Activated CD4-positive, alpha-beta T cell treated with anti-CD3 and anti-CD28 coated beads, Interleukin-2, Interleukin-4, amounts not matched to agents 100 ng/mL and 50 ng/mL, durations not matched to agents 16 hours and 8 hours (primary cell): Measurements from ENCODE around the gene DPT.

Experiments used
- DNase-seq: peaks from one replicate; pipeline ENCODE4 v3.0.0-alpha.2; 2020; ENCODE audit warnings: low spot score

DPT gene

GRCh38 chr1:168700575-168701268 lies 28.3 kb downstream of the DPT start:
- no peak for DNase-seq

GRCh38 chr1:168698453-168698852 lies 30.6 kb downstream of the DPT start:
- DNase-seq: no peak

GRCh38 chr1:168697356-168698126 lies 31.5 kb downstream of the DPT start:
- no peak for DNase-seq

GRCh38 chr1:168696125-168696760 lies 32.8 kb downstream of the DPT start:
- no peak for DNase-seq

- DNase-seq: no peak
Measured at GRCh38 chr1:168693872-168694238, 35.2 kb downstream of the DPT start.

GRCh38 chr1:168693197-168693871 lies 35.7 kb downstream of the DPT start:
- DNase-seq: no peak

- DNase-seq: no peak
Measured at GRCh38 chr1:168692472-168692871, 36.5 kb downstream of the DPT start.

GRCh38 chr1:168691541-168691940 lies 37.5 kb downstream of the DPT start:
- no peak for DNase-seq

DNA sequence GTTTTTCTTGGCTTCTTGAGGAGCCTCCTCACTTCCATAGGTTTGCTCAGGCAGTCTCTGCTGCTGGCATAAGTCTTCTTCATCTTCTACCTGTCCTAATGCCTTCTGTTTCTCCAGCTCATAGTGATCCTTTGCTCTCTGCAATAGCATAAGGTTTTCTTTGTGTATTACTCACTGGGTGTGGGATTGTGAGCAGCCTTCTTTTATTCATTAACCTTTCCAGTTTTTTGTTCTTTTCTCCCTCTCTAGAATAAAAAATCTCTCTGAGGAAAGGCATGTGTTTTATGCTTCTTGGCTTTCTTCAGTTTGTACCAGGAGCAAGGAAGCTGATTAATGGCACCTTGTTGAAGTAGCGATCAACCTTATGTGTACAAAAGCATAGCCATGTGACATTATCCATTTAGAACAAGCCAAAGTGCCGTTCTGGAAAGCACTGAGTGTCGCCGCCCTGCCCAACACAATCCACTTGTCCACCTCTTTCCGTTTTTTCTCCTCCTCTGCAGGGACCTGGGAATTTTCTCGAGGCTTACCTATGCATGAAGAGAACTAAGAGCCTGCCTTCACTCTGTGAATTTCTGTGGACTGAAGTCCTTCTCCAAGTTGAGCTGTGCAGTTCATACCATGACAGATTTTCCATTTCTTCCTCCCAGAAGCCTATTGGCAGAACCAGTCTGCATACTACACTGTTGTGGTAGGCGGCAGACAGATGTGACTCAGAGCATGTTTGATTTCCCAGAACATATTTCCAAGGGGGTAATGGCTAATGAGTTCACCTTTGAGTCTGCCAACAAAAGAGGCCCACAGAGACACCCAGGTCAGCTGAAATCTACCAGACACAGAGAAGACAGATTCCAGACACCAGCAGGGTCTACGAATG lies 39.0 kb downstream of the DPT start:
- no peak for DNase-seq

- no peak for DNase-seq
Measured at GRCh38 chr1:168689327-168689657, 39.7 kb downstream of the DPT start.

- DNase-seq: no peak
Measured at GRCh38 chr1:168688644-168689326, 40.2 kb downstream of the DPT start.

DNA sequence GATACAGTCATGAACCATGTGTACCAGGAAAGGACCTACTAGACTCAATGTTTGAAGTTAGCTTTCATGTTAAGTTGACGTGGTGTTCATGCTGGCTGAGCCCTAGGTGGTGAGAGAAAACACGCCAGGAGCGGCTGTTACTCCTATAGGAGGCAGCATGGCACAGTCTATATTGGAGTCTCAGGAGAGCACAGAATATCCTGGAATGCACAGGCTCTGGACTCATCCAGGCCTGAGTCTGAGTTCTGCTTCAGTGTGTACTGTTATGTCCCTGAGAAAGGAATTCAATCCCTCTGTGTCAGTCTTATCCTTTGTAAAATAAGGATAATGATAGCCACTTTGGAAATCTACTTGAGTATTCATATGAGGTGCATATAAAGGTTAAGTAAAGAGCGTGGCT lies 41.2 kb downstream of the DPT start:
- DNase-seq: no peak

- no peak for DNase-seq
Measured at GRCh38 chr1:168686666-168687065, 42.3 kb downstream of the DPT start.

- DNase-seq: no peak
Measured at GRCh38 chr1:168683871-168684270, 45.1 kb downstream of the DPT start.

DNA sequence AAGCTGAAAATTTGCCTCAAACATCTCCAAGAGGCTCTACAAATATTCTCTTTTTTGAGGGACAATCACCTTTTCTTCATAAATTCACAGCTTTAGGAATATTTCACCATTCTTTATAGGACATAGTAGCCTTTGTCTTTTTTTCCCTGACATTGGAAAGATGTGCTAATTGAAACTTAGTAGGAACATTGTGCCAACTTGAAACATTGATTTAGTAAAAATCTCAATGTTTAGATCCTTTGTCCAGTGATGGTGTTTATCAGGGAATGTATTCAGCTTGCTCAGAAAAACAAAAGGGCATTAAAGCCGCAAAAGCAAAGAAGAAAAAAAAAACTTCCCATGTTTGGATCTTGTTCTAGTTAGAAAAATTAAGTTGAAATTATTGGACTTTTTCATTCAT lies 52.1 kb downstream of the DPT start:
- DNase-seq: no peak

GRCh38 chr1:168676029-168676812 lies 52.8 kb downstream of the DPT start:
- DNase-seq: no peak

DNA sequence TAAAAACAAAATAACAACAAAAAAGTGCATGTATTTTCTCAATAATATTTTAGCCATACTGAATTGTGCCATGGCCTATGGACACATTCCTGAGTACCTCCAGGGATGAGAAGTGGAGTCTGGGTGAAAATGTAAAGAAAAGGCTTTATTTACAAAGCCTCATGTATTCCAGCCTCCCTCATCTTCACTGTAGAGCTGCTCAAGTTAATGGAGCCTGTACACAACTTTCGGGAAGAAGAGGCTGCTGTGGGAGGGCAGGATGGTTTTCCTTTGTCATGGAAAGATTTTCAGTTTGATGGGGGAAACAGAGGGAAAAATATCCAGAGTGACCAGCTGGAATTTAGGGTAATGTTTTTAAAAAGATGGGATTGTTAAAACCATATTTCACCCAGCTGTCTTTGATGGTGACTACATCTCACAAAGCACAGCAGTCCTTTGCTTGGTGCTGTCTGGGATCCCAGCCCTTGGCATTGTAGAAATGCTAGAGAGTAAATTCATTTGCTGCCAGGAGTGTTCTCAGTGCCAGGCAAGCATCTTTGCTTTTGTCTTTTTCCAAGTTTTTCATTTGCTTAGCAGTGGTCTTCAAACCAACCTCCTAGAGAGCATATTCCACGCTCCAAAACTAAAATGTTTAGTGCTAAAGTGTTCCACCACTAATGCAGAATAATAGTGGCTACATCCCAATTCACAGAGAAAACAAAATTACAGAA lies 54.9 kb downstream of the DPT start:
- no peak for DNase-seq

- DNase-seq: no peak
Measured at GRCh38 chr1:168672278-168672677, 56.7 kb downstream of the DPT start.

GRCh38 chr1:168671782-168672181 lies 57.2 kb downstream of the DPT start:
- DNase-seq: peak; percentile 1

- DNase-seq: no peak
Measured at GRCh38 chr1:168665975-168666374, 63.0 kb downstream of the DPT start.
